ENCODE results near the gene ZNF236.

GRCh38 chr18:76896677-76897076 lies 74.3 kb downstream of the ZNF236 start:
- TF ChIP-seq EZH2 (IDR thresholded peaks at IDR 0.05; ENCODE audit: borderline replicate concordance, low read depth, low read length, poor library complexity, severe bottlenecking) (no peak), CTCF (conservative IDR thresholded peaks at IDR 0.05; ENCODE audit: low read depth, low read length) (no peak)

Measured in A673 (cell line).